ENCODE results near the gene OTUD4.

OTUD4 gene

DNA sequence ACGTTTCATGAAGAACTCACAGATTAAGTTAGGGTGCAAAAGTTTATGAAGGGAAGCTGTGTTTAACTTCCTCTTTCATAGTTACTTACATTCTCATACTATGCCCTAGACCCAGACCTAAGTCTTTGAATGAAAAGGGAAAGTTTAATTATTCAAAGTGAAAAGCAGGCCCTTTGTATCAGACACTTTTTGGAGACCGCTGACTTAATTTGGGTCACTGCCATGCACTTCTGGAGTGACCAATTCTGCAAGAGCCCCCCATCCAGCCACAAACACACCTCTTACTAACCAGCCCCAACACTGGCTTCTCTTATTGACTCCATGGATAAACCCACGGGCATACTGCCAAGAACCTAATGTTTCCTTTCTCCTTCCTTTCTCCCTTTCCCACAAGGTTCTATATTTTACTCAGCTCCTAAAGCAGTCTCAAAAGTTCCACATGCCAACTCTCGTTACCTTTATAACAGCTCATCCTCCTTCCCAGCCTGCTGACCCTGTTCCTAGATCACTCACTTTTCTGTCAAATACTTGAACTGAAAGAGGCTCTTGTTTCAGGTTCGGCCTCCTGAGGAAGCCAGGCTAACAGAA lies 47.8 kb downstream of the OTUD4 start:
- peak; percentile 49 for DNase-seq (ENCODE audit: low spot score)
- in situ Hi-C loops (cut with MboI; ENCODE audit: low pct_unique_long_range_greater_than_20kb, low sequenced_read_pairs, unreplicated experiment) = no loop called here
- no peak for TF ChIP-seq CTCF (IDR thresholded peaks at IDR 0.05; ENCODE audit: extremely low read depth, insufficient read depth, missing control alignments)

- in situ Hi-C loops (cut with MboI; ENCODE audit: low pct_unique_long_range_greater_than_20kb, low sequenced_read_pairs, unreplicated experiment) = no loop called here
- no peak for TF ChIP-seq CTCF (IDR thresholded peaks at IDR 0.05; ENCODE audit: extremely low read depth, insufficient read depth, missing control alignments)
- no peak for DNase-seq (ENCODE audit: low spot score)
Measured at GRCh38 chr4:145131848-145132247, 48.5 kb downstream of the OTUD4 start.

- in situ Hi-C loops (cut with MboI; ENCODE audit: low pct_unique_long_range_greater_than_20kb, low sequenced_read_pairs, unreplicated experiment) = no loop called here
- DNase-seq (ENCODE audit: low spot score) = no peak
Measured at GRCh38 chr4:145130788-145131399, 49.5 kb downstream of the OTUD4 start.

DNA sequence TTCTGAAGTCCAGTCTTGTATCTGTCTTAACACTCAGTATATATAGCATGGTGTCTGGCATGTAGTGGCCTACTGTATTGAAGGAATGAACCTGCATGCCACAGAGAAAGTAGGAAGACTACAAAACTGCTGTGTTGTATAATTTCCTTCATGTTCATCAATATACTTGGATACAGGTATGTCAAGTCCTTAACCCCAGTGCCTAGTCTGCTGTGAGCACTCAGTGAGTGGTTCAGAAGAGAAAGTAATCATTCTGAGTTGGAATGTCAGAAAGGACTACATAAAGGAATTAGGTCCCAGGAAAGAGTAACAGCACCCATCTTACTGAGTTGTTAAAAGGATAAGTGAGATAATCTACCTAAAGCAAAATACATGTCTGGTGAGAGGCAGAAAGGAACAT lies 50.3 kb downstream of the OTUD4 start:
- in situ Hi-C loops (cut with MboI; ENCODE audit: low pct_unique_long_range_greater_than_20kb, low sequenced_read_pairs, unreplicated experiment) = no loop called here
- DNase-seq (ENCODE audit: low spot score) = no peak
- TF ChIP-seq CTCF (IDR thresholded peaks at IDR 0.05; ENCODE audit: extremely low read depth, insufficient read depth, missing control alignments) = no peak

More at GRCh38 chr4:145130788-145131399, 49.5 kb downstream of the OTUD4 start:
- TF ChIP-seq CTCF (IDR thresholded peaks at IDR 0.05; ENCODE audit: extremely low read depth, insufficient read depth, missing control alignments) = no peak

GRCh38 chr4:145125396-145125795 lies 55.0 kb downstream of the OTUD4 start:
- in situ Hi-C loops (cut with MboI; ENCODE audit: low pct_unique_long_range_greater_than_20kb, low sequenced_read_pairs, unreplicated experiment) = no loop called here
- DNase-seq (ENCODE audit: low spot score) = no peak
- no peak for TF ChIP-seq CTCF (IDR thresholded peaks at IDR 0.05; ENCODE audit: extremely low read depth, insufficient read depth, missing control alignments)

DNA sequence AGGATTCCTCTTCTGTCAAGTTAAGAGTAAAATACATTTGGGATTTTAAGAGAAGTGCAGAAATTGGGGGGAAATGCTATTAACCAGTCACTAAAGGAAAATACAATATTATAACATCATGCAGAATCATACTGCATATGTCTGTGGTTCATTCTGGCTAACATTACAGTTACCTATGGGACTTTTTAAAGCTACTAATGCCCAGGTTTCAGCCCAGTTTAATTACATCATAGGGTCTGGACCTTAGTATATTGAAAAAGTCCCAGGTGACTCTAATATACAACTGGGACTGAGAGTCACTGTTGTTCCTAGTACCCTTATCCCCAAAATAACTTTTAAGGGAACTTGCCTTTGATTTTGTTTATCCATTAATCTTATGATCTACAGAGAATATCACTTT lies 72.3 kb downstream of the OTUD4 start:
- in situ Hi-C loops (cut with MboI; ENCODE audit: low pct_unique_long_range_greater_than_20kb, low sequenced_read_pairs, unreplicated experiment) = no loop called here
- no peak for TF ChIP-seq CTCF (IDR thresholded peaks at IDR 0.05; ENCODE audit: extremely low read depth, insufficient read depth, missing control alignments)
- no peak for DNase-seq (ENCODE audit: low spot score)
